OCI-LY3 (cell line): ENCODE data around the gene TCEA2.
"Not testable (repeated sequence)": the region's sequence is repeated elsewhere in the genome, so short reads cannot be mapped to it uniquely, and the experiment has no call there.

Experiments used
- H2AFZ ChIP-seq: fragments of 200-600, 300-600 bp; shearing (Covaris generic); 2 replicates; pipeline ENCODE4 v1.6.0; 2014; ENCODE audit warnings: antibody characterized with exemption, low read depth, low read length
- H3K27ac ChIP-seq: fragments of 200-600, 300-600 bp; sonication (generic); 2 replicates; pipeline ENCODE4 v1.5.1; 2014; ENCODE audit warnings: mild to moderate bottlenecking, low read length, moderate library complexity, mixed read lengths
- H3K27me3 ChIP-seq: fragments of 200-600, 300-600 bp; sonication (generic); 2 replicates; pipeline ENCODE4 v1.6.1; 2014; ENCODE audit warnings: low read depth, low read length, mixed read lengths
- H3K36me3 ChIP-seq: fragments of 200-600, 300-600 bp; sonication (generic); replicated peaks from 2 replicates; pipeline ENCODE3; 2014; ENCODE audit warnings: low read depth, low read length, mixed read lengths
- H3K4me1 ChIP-seq: fragments of 300-600, 200-600 bp; sonication (generic); 2 replicates; pipeline ENCODE4 v1.6.1; 2014; ENCODE audit warnings: low read length, mixed read lengths
- H3K4me2 ChIP-seq: fragments of 200-600, 300-600 bp; sonication (generic); 2 replicates; pipeline ENCODE4 v1.6.1; 2014; ENCODE audit warnings: low read length, mixed read lengths
- H3K4me3 ChIP-seq: fragments of 300-600, 200-600 bp; sonication (generic); 2 replicates; pipeline ENCODE4 v1.5.1; 2014; ENCODE audit warnings: antibody characterized with exemption, mild to moderate bottlenecking, low read length, moderate library complexity
- H3K79me2 ChIP-seq: fragments of 300-600, 200-600 bp; shearing (Covaris generic); 2 replicates; pipeline ENCODE4 v1.6.1; 2014; ENCODE audit warnings: mild to moderate bottlenecking, low read length, mixed read lengths
- H3K9ac ChIP-seq: fragments of 300-600, 200-600 bp; shearing (Covaris generic); 2 replicates; pipeline ENCODE4 v1.6.0; 2014; ENCODE audit warnings: mild to moderate bottlenecking, low read length, moderate library complexity
- H3K9me3 ChIP-seq: fragments of 200-600, 300-600 bp; shearing (Covaris generic); 2 replicates; pipeline ENCODE4 v1.6.1; 2014; ENCODE audit warnings: low read length, mixed read lengths; ENCODE audit not compliant: insufficient read depth
- H4K20me1 ChIP-seq: fragments of 200-600, 300-600 bp; sonication (generic); 2 replicates; pipeline ENCODE4 v1.6.1; 2016; ENCODE audit warnings: low read length, mixed read lengths; ENCODE audit not compliant: insufficient read depth
- CTCF ChIP-seq: fragments of 200-600, 300-600 bp; sonication (generic); IDR thresholded peaks from 2 replicates; pipeline ENCODE4 v1.5.1; 2014; ENCODE audit warnings: antibody characterized with exemption, low read length, low read depth
- EZH2phosphoT487 ChIP-seq: fragments of 200-600 bp; shearing (Covaris generic); IDR thresholded peaks from 2 replicates; pipeline ENCODE4 v1.6.1; 2018; ENCODE audit warnings: antibody characterized with exemption, mixed run types, low read depth

Gene TCEA2

GRCh38 chr20:64116016-64116415, 53.0 kb downstream of the TCEA2 start:
- Histone ChIP-seq H3K79me2 (no peaks in the 10 kb centered on the region), H4K20me1 (no peaks in the 10 kb centered on the region), H3K36me3 (no peaks in the 10 kb centered on the region), H3K4me3 (no peak overlapping the region), H3K4me1 (peaks cover 5% of the 10 kb centered on the region), H3K9ac (no peak overlapping the region), H2AFZ (no peak overlapping the region), H3K27ac (no peak overlapping the region), H3K4me2 (no peak overlapping the region), H3K27me3 (peaks cover 2% of the 10 kb centered on the region; the same call in 1 of the 2 replicates), H3K9me3 (no peaks in the 10 kb centered on the region)
- no peak for TF ChIP-seq EZH2phosphoT487
- TF ChIP-seq CTCF: no peak

GRCh38 chr20:64116541-64117431, 53.8 kb downstream of the TCEA2 start:
- H3K27me3 ChIP-seq: peaks cover 9% of the 10 kb centered on the region; the same call in 1 of the 2 replicates
- no peak overlapping the region for H3K4me2 ChIP-seq
- no peak overlapping the region for H3K4me3 ChIP-seq
- no peak overlapping the region for H3K9ac ChIP-seq
- no peak for TF ChIP-seq EZH2phosphoT487
- no peak for TF ChIP-seq CTCF
- H3K27ac ChIP-seq: no peak overlapping the region
- no peaks in the 10 kb centered on the region for H3K9me3 ChIP-seq
- H4K20me1 ChIP-seq: no peaks in the 10 kb centered on the region
- peaks cover 5% of the 10 kb centered on the region for H3K4me1 ChIP-seq
- no peaks in the 10 kb centered on the region for H3K79me2 ChIP-seq
- H2AFZ ChIP-seq: no peak overlapping the region
- no peaks in the 10 kb centered on the region for H3K36me3 ChIP-seq

GRCh38 chr20:64117432-64117777, 54.4 kb downstream of the TCEA2 start:
- H4K20me1 ChIP-seq, H3K79me2 ChIP-seq, H3K9me3 ChIP-seq, H3K36me3 ChIP-seq, H3K4me3 ChIP-seq, H3K9ac ChIP-seq, H3K4me1 ChIP-seq, H3K4me2 ChIP-seq, H3K27ac ChIP-seq, H2AFZ ChIP-seq: not testable (repeated sequence)
- peaks cover 12% of the 10 kb centered on the region; the same call in 1 of the 2 replicates for H3K27me3 ChIP-seq

- Histone ChIP-seq H3K79me2 (no peaks in the 10 kb centered on the region), H3K4me1 (peaks cover 5% of the 10 kb centered on the region), H3K4me3 (no peak overlapping the region), H2AFZ (no peak overlapping the region), H3K9ac (no peak overlapping the region), H3K27me3 (peaks cover 22% of the 10 kb centered on the region), H3K9me3 (no peaks in the 10 kb centered on the region), H3K4me2 (no peak overlapping the region), H3K27ac (no peak overlapping the region), H3K36me3 (no peaks in the 10 kb centered on the region), H4K20me1 (no peaks in the 10 kb centered on the region)
- TF ChIP-seq EZH2phosphoT487 (no peak), CTCF (no peak)
These were observed 56.3 kb downstream of the TCEA2 start for GRCh38 chr20:64119301-64119680.
